HEK293 (cell line): Measurements from ENCODE around the gene PDIA4.

Source experiments
- GLI2 ChIP-seq: fragments of 450-650 bp; formaldehyde crosslinking; IDR thresholded peaks from 2 replicates; pipeline ENCODE4; 2017; ENCODE audit warnings: missing biosample characterization, missing genetic modification characterization, low read depth, borderline replicate concordance
- GLIS2 ChIP-seq: fragments of 450-650 bp; formaldehyde crosslinking; IDR thresholded peaks from 2 replicates; pipeline ENCODE4 v1.5.1; 2016; ENCODE audit warnings: missing biosample characterization, missing genetic modification characterization
- HIC1 ChIP-seq: fragments of 450-650 bp; formaldehyde crosslinking; IDR thresholded peaks from 2 replicates; pipeline ENCODE4 v1.5.1; 2016; ENCODE audit warnings: missing biosample characterization, missing genetic modification characterization
- IKZF3 ChIP-seq: fragments of 450-650 bp; IDR thresholded peaks from 2 replicates; pipeline ENCODE4 v1.5.0; 2018; ENCODE audit warnings: missing biosample characterization, mild to moderate bottlenecking, missing genetic modification characterization, moderate library complexity
- KLF1 ChIP-seq: fragments of 450-650 bp; formaldehyde crosslinking; IDR thresholded peaks from 2 replicates; pipeline ENCODE4 v1.5.1; 2016; ENCODE audit warnings: missing biosample characterization, missing genetic modification characterization
- KLF7 ChIP-seq: fragments of 450-650 bp; formaldehyde crosslinking; IDR thresholded peaks from 2 replicates; pipeline ENCODE4 v1.5.1; 2016; ENCODE audit warnings: missing biosample characterization, missing genetic modification characterization, borderline replicate concordance
- KLF9 ChIP-seq: fragments of 450-650 bp; formaldehyde crosslinking; IDR thresholded peaks from 2 replicates; pipeline ENCODE4 v1.5.1; 2016; ENCODE audit warnings: missing biosample characterization, missing genetic modification characterization, low read depth
- PBX3 ChIP-seq: sonication (generic); formaldehyde crosslinking; IDR thresholded peaks from 2 replicates; pipeline ENCODE4 v1.8.1; 2022; ENCODE audit warnings: mild to moderate bottlenecking, moderate library complexity, missing genetic modification reagents
- REST ChIP-seq: fragments of 450-650 bp; formaldehyde crosslinking; IDR thresholded peaks from 2 replicates; pipeline ENCODE4 v1.5.1; 2016; ENCODE audit warnings: missing biosample characterization, missing genetic modification characterization
- SP3 ChIP-seq: fragments of 450-650 bp; formaldehyde crosslinking; IDR thresholded peaks from 2 replicates; pipeline ENCODE4 v1.5.1; 2016; ENCODE audit warnings: missing biosample characterization, missing genetic modification characterization
- WT1 ChIP-seq: fragments of 450-650 bp; formaldehyde crosslinking; IDR thresholded peaks from 2 replicates; pipeline ENCODE4 v1.5.1; 2016; ENCODE audit warnings: missing biosample characterization, missing genetic modification characterization
- ZBTB48 ChIP-seq: fragments of 450-650 bp; formaldehyde crosslinking; IDR thresholded peaks from 2 replicates; pipeline ENCODE4 v1.5.1; 2016; ENCODE audit warnings: missing biosample characterization, missing genetic modification characterization
- ZBTB8A ChIP-seq: fragments of 450-650 bp; formaldehyde crosslinking; IDR thresholded peaks from 2 replicates; pipeline ENCODE4 v1.5.1; 2016; ENCODE audit warnings: missing biosample characterization, missing genetic modification characterization
- ZNF114 ChIP-seq: fragments of 450-650 bp; formaldehyde crosslinking; IDR thresholded peaks from 2 replicates; pipeline ENCODE4 v1.5.0; 2017; ENCODE audit warnings: missing biosample characterization, missing genetic modification characterization
- ZNF202 ChIP-seq: fragments of 450-650 bp; formaldehyde crosslinking; IDR thresholded peaks from 2 replicates; pipeline ENCODE4 v1.5.1; 2016; ENCODE audit warnings: missing biosample characterization, missing genetic modification characterization, borderline replicate concordance
- ZNF23 ChIP-seq: fragments of 450-650 bp; formaldehyde crosslinking; IDR thresholded peaks from 2 replicates; pipeline ENCODE4 v1.5.1; 2016; ENCODE audit warnings: missing biosample characterization, missing genetic modification characterization, borderline replicate concordance
- ZNF341 ChIP-seq: fragments of 450-650 bp; formaldehyde crosslinking; IDR thresholded peaks from 2 replicates; pipeline ENCODE4; 2016; ENCODE audit warnings: low read depth, missing biosample characterization, missing genetic modification characterization
- ZNF37A ChIP-seq: fragments of 450-650 bp; IDR thresholded peaks from 2 replicates; pipeline ENCODE4 v1.5.1; 2018; ENCODE audit warnings: missing biosample characterization, missing genetic modification characterization
- ZNF449 ChIP-seq: fragments of 450-650 bp; formaldehyde crosslinking; IDR thresholded peaks from 2 replicates; pipeline ENCODE4 v1.5.1; 2017; ENCODE audit warnings: missing biosample characterization, mild to moderate bottlenecking, missing genetic modification characterization, moderate library complexity
- ZNF473 ChIP-seq: fragments of 450-650 bp; formaldehyde crosslinking; IDR thresholded peaks from 2 replicates; pipeline ENCODE4 v1.5.1; 2017; ENCODE audit warnings: missing biosample characterization, missing genetic modification characterization
- ZNF529 ChIP-seq: fragments of 450-650 bp; formaldehyde crosslinking; IDR thresholded peaks from 2 replicates; pipeline ENCODE4 v1.5.1; 2017; ENCODE audit warnings: missing genetic modification characterization, missing biosample characterization; ENCODE audit not compliant: insufficient replicate concordance
- ZNF600 ChIP-seq: fragments of 450-650 bp; formaldehyde crosslinking; IDR thresholded peaks from 2 replicates; pipeline ENCODE4 v1.5.1; 2016; ENCODE audit warnings: missing biosample characterization, missing genetic modification characterization
- ZNF639 ChIP-seq: fragments of 450-650 bp; formaldehyde crosslinking; IDR thresholded peaks from 2 replicates; pipeline ENCODE4 v1.5.1; 2016; ENCODE audit warnings: missing biosample characterization, missing genetic modification characterization
- ZNF777 ChIP-seq: fragments of 450-650 bp; formaldehyde crosslinking; IDR thresholded peaks from 2 replicates; pipeline ENCODE4 v1.5.1; 2017; ENCODE audit warnings: missing biosample characterization, missing genetic modification characterization, borderline replicate concordance
- ZSCAN18 ChIP-seq: fragments of 450-650 bp; formaldehyde crosslinking; IDR thresholded peaks from 2 replicates; pipeline ENCODE4 v1.5.1; 2016; ENCODE audit warnings: missing biosample characterization, missing genetic modification characterization
- ZSCAN5A ChIP-seq: fragments of 450-650 bp; formaldehyde crosslinking; IDR thresholded peaks from 2 replicates; pipeline ENCODE4 v1.5.1; 2016; ENCODE audit warnings: missing biosample characterization, missing genetic modification characterization

Gene PDIA4

GRCh38 chr7:149028346-149029109 lies at the start of gene PDIA4 (continued):
- peak; percentile 78; the same call in 1 of the 2 replicates for TF ChIP-seq PBX3
- TF ChIP-seq HIC1 (tag by site-specific recombination): peak; percentile 97
- TF ChIP-seq ZNF529 (tag by site-specific recombination): no peak
- TF ChIP-seq KLF9 (tag by site-specific recombination): peak; percentile 87
- TF ChIP-seq ZNF37A (tag by site-specific recombination): no peak
- no peak; the same call in 1 of the 2 replicates for TF ChIP-seq ZNF639
- peak; percentile 93 for TF ChIP-seq SP3 (tag by site-specific recombination)
- no peak for TF ChIP-seq ZNF777 (tag by site-specific recombination)
- no peak for TF ChIP-seq ZNF23 (tag by site-specific recombination)
- TF ChIP-seq ZNF114 (tag by site-specific recombination): no peak
- no peak; the same call in 1 of the 2 replicates for TF ChIP-seq IKZF3 (tag by site-specific recombination)
- no peak for TF ChIP-seq ZSCAN5A (tag by site-specific recombination)
- 0 out of 2 replicates have a peak, but pooled peaks have one; percentile 27 for TF ChIP-seq ZNF341
- TF ChIP-seq ZNF473 (tag by site-specific recombination): no peak
- no peak for TF ChIP-seq ZNF202
- TF ChIP-seq GLI2 (tag by site-specific recombination): no peak
- peak; percentile 84 for TF ChIP-seq ZBTB8A (tag by site-specific recombination)
- 0 out of 2 replicates have a peak, but pooled peaks have one; percentile 37 for TF ChIP-seq KLF7
- peak; percentile 39 for TF ChIP-seq ZNF600 (tag by site-specific recombination)
- no peak for TF ChIP-seq ZNF449 (tag by site-specific recombination)
- peak; percentile 99 for TF ChIP-seq GLIS2 (tag by site-specific recombination)
- no peak for TF ChIP-seq ZSCAN18 (tag by site-specific recombination)
- peak; percentile 97 for TF ChIP-seq ZBTB48
- TF ChIP-seq WT1 (tag by site-specific recombination): peak; percentile 16
- TF ChIP-seq KLF1 (tag by site-specific recombination): peak; percentile 43
- TF ChIP-seq REST: no peak; the same call in 1 of the 2 replicates
